IPS-11a (cell line): ENCODE results near the gene RBM34.
"Not testable (repeated sequence)": the region's sequence is repeated elsewhere in the genome, so short reads cannot be mapped to it uniquely, and the experiment has no call there.

ENCODE experiments used
- H3K4me3 ChIP-seq: one replicate; pipeline ENCODE4 v1.5.1; 2013; ENCODE audit warnings: low read depth, low read length, control low read depth

Gene RBM34

GRCh38 chr1:235122348-235122747 is 38.7 kb downstream of the RBM34 start:
- H3K4me3 ChIP-seq: no peak overlapping the region

- H3K4me3 ChIP-seq: no peak overlapping the region
Observed at GRCh38 chr1:235113183-235113917, 47.7 kb downstream of the RBM34 start.

GRCh38 chr1:235112297-235113182 is 48.5 kb downstream of the RBM34 start:
- H3K4me3 ChIP-seq: no peak overlapping the region

- no peak overlapping the region for H3K4me3 ChIP-seq
Observed at GRCh38 chr1:235111107-235111506, 49.9 kb downstream of the RBM34 start.

GRCh38 chr1:235108876-235109275 is 52.2 kb downstream of the RBM34 start:
- H3K4me3 ChIP-seq: no peak overlapping the region

DNA sequence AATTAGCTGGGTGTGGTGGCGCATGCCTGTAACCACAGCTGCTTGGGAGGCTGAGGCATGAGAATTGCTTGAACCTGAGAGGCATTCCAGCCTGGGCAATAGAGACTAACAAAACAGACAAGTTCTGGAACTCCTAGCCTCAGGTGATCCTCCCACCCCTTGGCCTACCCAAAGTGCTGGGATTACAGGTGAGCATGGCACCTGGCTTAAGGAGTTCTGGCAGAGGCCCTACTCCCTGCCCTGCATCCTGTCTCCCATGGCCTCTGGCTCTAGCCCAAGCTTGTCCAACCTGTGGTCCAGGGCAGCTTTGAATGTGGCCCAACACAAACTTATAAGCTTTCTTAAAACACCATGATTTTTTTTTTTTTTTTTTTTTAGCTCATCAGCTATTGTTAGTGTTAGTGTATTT is 52.9 kb downstream of the RBM34 start:
- H3K4me3 ChIP-seq: no peak overlapping the region

- H3K4me3 ChIP-seq: no peak overlapping the region
Observed at GRCh38 chr1:235107368-235108184, 53.5 kb downstream of the RBM34 start.

- H3K4me3 ChIP-seq: no peak overlapping the region
Observed at GRCh38 chr1:235106457-235106856, 54.6 kb downstream of the RBM34 start.

- H3K4me3 ChIP-seq: no peak overlapping the region
Observed at GRCh38 chr1:235105051-235106043, 55.7 kb downstream of the RBM34 start.

- H3K4me3 ChIP-seq: no peak overlapping the region
Observed at GRCh38 chr1:235102993-235103411, 58.0 kb downstream of the RBM34 start.

- H3K4me3 ChIP-seq: no peak overlapping the region
Observed at GRCh38 chr1:235102259-235102582, 58.8 kb downstream of the RBM34 start.

GRCh38 chr1:235101558-235102258 is 59.3 kb downstream of the RBM34 start:
- no peak overlapping the region for H3K4me3 ChIP-seq

GRCh38 chr1:235100194-235100772 is 60.8 kb downstream of the RBM34 start:
- no peak overlapping the region for H3K4me3 ChIP-seq

- no peak overlapping the region for H3K4me3 ChIP-seq
Observed at GRCh38 chr1:235098991-235099390, 62.1 kb downstream of the RBM34 start.

- no peak overlapping the region for H3K4me3 ChIP-seq
Observed at GRCh38 chr1:235098547-235098946, 62.5 kb downstream of the RBM34 start.

GRCh38 chr1:235097501-235097900 is 63.5 kb downstream of the RBM34 start:
- not testable (repeated sequence) for H3K4me3 ChIP-seq

DNA sequence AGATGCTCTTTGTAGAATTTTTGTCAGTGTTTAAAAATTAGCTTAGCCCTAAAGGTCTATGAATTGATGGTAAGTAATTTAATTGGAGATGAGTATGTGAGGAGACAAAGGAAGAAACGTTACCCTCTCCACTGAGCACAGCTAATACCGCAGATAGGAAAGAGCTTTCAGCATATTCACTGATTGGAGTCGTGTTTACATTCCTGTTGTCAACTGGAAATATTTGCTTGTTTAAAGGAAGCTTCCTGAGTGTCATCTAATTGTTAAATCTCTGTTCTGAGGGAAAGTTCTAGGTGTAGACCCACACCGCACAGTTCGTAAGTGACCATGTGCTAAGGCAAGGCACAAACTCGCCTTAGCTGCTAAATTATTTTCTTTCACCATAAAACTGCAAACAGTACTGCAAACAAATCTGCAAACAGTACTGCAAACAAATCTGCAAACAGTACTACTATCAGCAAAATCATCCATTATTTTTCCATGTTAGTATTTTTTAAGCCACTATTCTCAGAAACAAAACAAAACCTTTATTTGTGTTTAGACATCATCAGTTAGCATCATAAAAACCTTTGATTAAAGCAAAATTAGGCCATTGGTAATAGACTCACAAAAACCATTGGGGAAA is 65.0 kb downstream of the RBM34 start:
- H3K4me3 ChIP-seq: no peak overlapping the region

- H3K4me3 ChIP-seq: peak overlapping the region; percentile 14
Observed at GRCh38 chr1:235093696-235094592, 67.1 kb downstream of the RBM34 start.
